ENCODE data around the gene MYH13.

DNA sequence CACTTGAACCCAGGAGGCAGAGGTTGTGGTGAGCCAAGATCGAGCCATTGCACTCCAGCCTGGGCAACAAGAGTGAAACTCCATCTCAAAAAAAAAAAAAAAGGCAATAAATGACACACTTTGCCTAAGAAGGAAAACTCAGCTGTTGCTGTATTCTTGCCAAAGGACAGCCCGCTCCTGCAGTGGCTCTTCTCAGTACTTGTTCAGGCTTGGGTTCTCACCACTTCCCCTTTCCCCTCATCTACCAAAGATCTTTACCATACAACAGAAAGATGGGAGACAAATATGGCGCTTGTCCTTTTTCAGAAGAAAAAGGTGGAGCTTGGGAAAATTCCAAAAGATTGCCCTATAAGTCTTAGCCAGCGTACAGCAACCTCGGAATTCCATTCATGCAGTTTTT is 58.5 kb downstream of the MYH13 start:
- TF ChIP-seq POLR2A (IDR thresholded peaks at IDR 0.05; ENCODE audit: low read length), result no peak
- no peak for TF ChIP-seq GATA1 (IDR thresholded peaks at IDR 0.05; ENCODE audit: low read depth, low read length)

Data from erythroblast (primary cell).